ENCODE results near the gene PCDH9. TPM values are rescaled to one million over a fixed set of nuclear protein-coding genes. Genes with fewer than 3 reads are reported as not detected.

Gene PCDH9
- total and polyA plus RNA-seq, 2 of the 4 experiments (the other 2 are of a cell fraction): 2.2 to 10.2 TPM

DNA sequence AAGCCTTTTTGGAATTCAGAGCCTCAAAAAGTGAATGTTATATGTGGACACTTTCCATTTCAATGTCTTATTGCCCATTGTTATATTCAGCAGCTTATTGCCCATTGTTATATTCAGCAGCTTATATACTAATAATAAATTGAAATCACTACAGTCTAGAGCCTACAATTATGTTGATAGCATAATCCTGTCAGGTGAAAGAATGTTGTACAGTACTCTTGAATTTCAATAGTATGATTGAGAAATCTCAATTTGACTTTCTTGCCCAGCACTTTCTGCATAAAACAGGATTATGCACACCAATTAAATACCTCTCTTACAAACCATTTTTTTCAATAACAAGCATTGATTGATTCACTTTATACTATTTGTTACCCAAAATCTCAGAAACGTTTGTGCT, 260.8 kb downstream of the PCDH9 start:
- Histone ChIP-seq H3K4me3 (ENCODE audit: insufficient read depth, low read depth, low read length) (no peak overlapping the region), H3K9ac (ENCODE audit: low read depth, low read length) (no peak overlapping the region), H3K23ac (ENCODE audit: low read depth, low read length) (no peak overlapping the region), H3K27me3 (ENCODE audit: control insufficient read depth, insufficient read depth, low read length) (no peaks in the 10 kb centered on the region), H2BK120ac (ENCODE audit: low read depth, low read length) (no peak overlapping the region), H2AK5ac (ENCODE audit: low read depth, low read length) (no peak overlapping the region), H2BK5ac (ENCODE audit: low read depth, low read length, poor library complexity, severe bottlenecking) (no peak overlapping the region), H4K8ac (ENCODE audit: low read depth in 2 of 2, low read length in 2 of 2) (no peak overlapping the region), H4K5ac (ENCODE audit: low read depth, low read length) (no peak overlapping the region), H2AFZ (replicated peaks; ENCODE audit: low read length, poor library complexity) (no peak overlapping the region), H3K14ac (replicated peaks; ENCODE audit: low read depth, low read length) (no peak overlapping the region), H3K4ac (ENCODE audit: low read depth, low read length) (no peak overlapping the region), H3K18ac (ENCODE audit: low read depth, low read length) (no peak overlapping the region), H3K56ac (ENCODE audit: extremely low read depth, insufficient read depth, low read length) (no peak overlapping the region), H2AK9ac (replicated peaks; ENCODE audit: low read depth, low read length, poor library complexity) (no peak overlapping the region), H3K27ac (ENCODE audit: insufficient read depth, low read length) (no peak overlapping the region), H3K36me3 (ENCODE audit: control insufficient read depth, insufficient read depth, low read length) (no peaks in the 10 kb centered on the region), H2BK15ac (ENCODE audit: low read depth, low read length) (no peak overlapping the region), H3K9me3 (ENCODE audit: control insufficient read depth, insufficient read depth, low read length) (no peaks in the 10 kb centered on the region), H3K79me1 (ENCODE audit: low read depth in 1 of 2, low read length in 2 of 2) (no peaks in the 10 kb centered on the region), H3K4me2 (ENCODE audit: low read depth, low read length) (no peak overlapping the region), H3K4me1 (ENCODE audit: control insufficient read depth, insufficient read depth, low read length) (peaks cover 1% of the 10 kb centered on the region), H4K91ac (ENCODE audit: insufficient read depth, low read depth, low read length) (no peak overlapping the region), H2BK20ac (ENCODE audit: low read depth, low read length) (no peak overlapping the region), H4K20me1 (ENCODE audit: insufficient read depth, low read length) (no peaks in the 10 kb centered on the region), H3K9me1 (ENCODE audit: insufficient read depth, low read length) (no peaks in the 10 kb centered on the region)
- in situ Hi-C loops (cut with MboI; ENCODE audit: low sequenced_read_pairs): no loop called here
- dilution Hi-C loops (cut with HindIII; ENCODE audit: low sequenced_read_pairs, unreplicated experiment): no loop called here
- intact Hi-C loops (cut with micrococcal nuclease): no loop called here
- WGBS, 2 experiments (ENCODE audit: extremely low coverage in 2 of 2, insufficient read length in 1 of 2): no CpG with 5 or more reads among the region's 1 CpG
- POLR2A ChIA-PET (ENCODE audit: unreplicated experiment): no interaction called here
- DNase-seq (no peak), ATAC-seq (ENCODE audit: low read depth) (no peak)
- TF ChIP-seq RAD21 (IDR thresholded peaks at IDR 0.05; ENCODE audit: low read length) (no peak), BHLHE40 (IDR thresholded peaks at IDR 0.05; ENCODE audit: low read depth, low read length) (no peak), SMC3 (IDR thresholded peaks at IDR 0.05; ENCODE audit: low read depth, low read length) (no peak), NFE2L2 (IDR thresholded peaks at IDR 0.05; ENCODE audit: low read depth, low read length) (no peak), FOS (IDR thresholded peaks at IDR 0.05; ENCODE audit: low read depth, low read length) (no peak), MAZ (IDR thresholded peaks at IDR 0.05; ENCODE audit: borderline replicate concordance, low read depth, low read length) (no peak), CHD1 (IDR thresholded peaks at IDR 0.05; ENCODE audit: low read depth, low read length) (no peak), MAFK (IDR thresholded peaks at IDR 0.05; ENCODE audit: low read depth, low read length) (no peak), POLR2A (IDR thresholded peaks at IDR 0.05; ENCODE audit: low read depth, low read length) (no peak), CEBPB (IDR thresholded peaks at IDR 0.05; ENCODE audit: low read depth, low read length) (no peak), MXI1 (IDR thresholded peaks at IDR 0.05; ENCODE audit: borderline replicate concordance, low read depth, low read length) (no peak), CTCF (conservative IDR thresholded peaks at IDR 0.05; ENCODE audit: low read depth, low read length) (no peak), RFX5 (IDR thresholded peaks at IDR 0.05; ENCODE audit: low read depth, low read length) (no peak)
- TF ChIP-seq, protein P1, sequence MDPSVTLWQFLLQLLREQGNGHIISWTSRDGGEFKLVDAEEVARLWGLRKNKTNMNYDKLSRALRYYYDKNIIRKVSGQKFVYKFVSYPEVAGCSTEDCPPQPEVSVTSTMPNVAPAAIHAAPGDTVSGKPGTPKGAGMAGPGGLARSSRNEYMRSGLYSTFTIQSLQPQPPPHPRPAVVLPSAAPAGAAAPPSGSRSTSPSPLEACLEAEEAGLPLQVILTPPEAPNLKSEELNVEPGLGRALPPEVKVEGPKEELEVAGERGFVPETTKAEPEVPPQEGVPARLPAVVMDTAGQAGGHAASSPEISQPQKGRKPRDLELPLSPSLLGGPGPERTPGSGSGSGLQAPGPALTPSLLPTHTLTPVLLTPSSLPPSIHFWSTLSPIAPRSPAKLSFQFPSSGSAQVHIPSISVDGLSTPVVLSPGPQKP (IDR thresholded peaks at IDR 0.05; ENCODE audit: borderline replicate concordance, low read depth, low read length): no peak
- TF ChIP-seq, protein P2, sequence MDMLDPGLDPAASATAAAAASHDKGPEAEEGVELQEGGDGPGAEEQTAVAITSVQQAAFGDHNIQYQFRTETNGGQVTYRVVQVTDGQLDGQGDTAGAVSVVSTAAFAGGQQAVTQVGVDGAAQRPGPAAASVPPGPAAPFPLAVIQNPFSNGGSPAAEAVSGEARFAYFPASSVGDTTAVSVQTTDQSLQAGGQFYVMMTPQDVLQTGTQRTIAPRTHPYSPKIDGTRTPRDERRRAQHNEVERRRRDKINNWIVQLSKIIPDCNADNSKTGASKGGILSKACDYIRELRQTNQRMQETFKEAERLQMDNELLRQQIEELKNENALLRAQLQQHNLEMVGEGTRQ (IDR thresholded peaks at IDR 0.05; ENCODE audit: low read depth, low read length): no peak
- BruUV-seq (replicated peaks): no TSS peak
- CTCF ChIA-PET: no interaction called here

All from IMR-90 (cell line).